Measurements from ENCODE around the gene DNM3. TPM values are rescaled to one million over a fixed set of nuclear protein-coding genes. Genes with fewer than 3 reads are reported as not detected.
A peak's percentile ranks its signal among the peaks of the same experiment; 100 is the strongest.

Gene DNM3
- total RNA-seq, 1 experiment from 2014 or later: 0.11 TPM

- BruUV-seq (replicated peaks): no TSS peak
- H3K4me3 ChIP-seq (ENCODE audit: low read depth, low read length): no peak overlapping the region
Observed at GRCh38 chr1:171845998-171846397, 4.7 kb downstream of the DNM3 start.

GRCh38 chr1:171849245-171849898 is 8.1 kb downstream of the DNM3 start:
- no peaks in the 10 kb centered on the region for H3K9me3 ChIP-seq
- peaks cover 11% of the 10 kb centered on the region for H3K27me3 Mint-ChIP-seq (ENCODE audit: insufficient read depth, unreplicated experiment)
- no TSS peak for BruUV-seq (replicated peaks)
- H3K36me3 Mint-ChIP-seq (ENCODE audit: insufficient read depth, unreplicated experiment): no peaks in the 10 kb centered on the region
- H3K27ac Mint-ChIP-seq (ENCODE audit: unreplicated experiment): no peak overlapping the region
- no peak for TF ChIP-seq CTCF (IDR thresholded peaks at IDR 0.05; ENCODE audit: insufficient read depth in 1 of 2, low read depth in 1 of 2, low read length in 1 of 2, severe bottlenecking in 1 of 2, unreplicated experiment in 1 of 2)
- no peaks in the 10 kb centered on the region for H3K4me1 Mint-ChIP-seq (ENCODE audit: low read depth, unreplicated experiment)
- no peak overlapping the region for H3K4me3 Mint-ChIP-seq (ENCODE audit: unreplicated experiment)
- POLR2A ChIA-PET: no interaction called here
- H3K4me3 ChIP-seq (ENCODE audit: low read depth, low read length): no peak overlapping the region
- intact Hi-C loops (cut with micrococcal nuclease; ENCODE audit: unreplicated experiment): no loop called here
- no peaks in the 10 kb centered on the region for H3K9me3 Mint-ChIP-seq (ENCODE audit: unreplicated experiment)
- CTCF ChIA-PET: no interaction called here
- no peaks in the 10 kb centered on the region for H3K36me3 ChIP-seq (ENCODE audit: control insufficient read depth, insufficient read depth, low read length)
- no peaks in the 10 kb centered on the region for H3K4me1 ChIP-seq
- DNase-seq: no peak
- no peaks in the 10 kb centered on the region for H3K27me3 ChIP-seq (replicated peaks; ENCODE audit: control insufficient read depth, insufficient read depth, low read length)

More at GRCh38 chr1:171845998-171846397, 4.7 kb downstream of the DNM3 start:
- H3K27me3 ChIP-seq (replicated peaks; ENCODE audit: control insufficient read depth, insufficient read depth, low read length): peaks cover 3% of the 10 kb centered on the region
- no peak for TF ChIP-seq CTCF (IDR thresholded peaks at IDR 0.05; ENCODE audit: insufficient read depth in 1 of 2, low read depth in 1 of 2, low read length in 1 of 2, severe bottlenecking in 1 of 2, unreplicated experiment in 1 of 2)
- no peaks in the 10 kb centered on the region for H3K9me3 Mint-ChIP-seq (ENCODE audit: unreplicated experiment)
- POLR2A ChIA-PET: no interaction called here
- H3K36me3 Mint-ChIP-seq (ENCODE audit: insufficient read depth, unreplicated experiment): no peaks in the 10 kb centered on the region
- no peaks in the 10 kb centered on the region for H3K36me3 ChIP-seq (ENCODE audit: control insufficient read depth, insufficient read depth, low read length)
- peaks cover 2% of the 10 kb centered on the region for H3K9me3 ChIP-seq
- H3K4me1 ChIP-seq: no peaks in the 10 kb centered on the region; the same call in 1 of the 2 replicates
- no peak overlapping the region for H3K27ac Mint-ChIP-seq (ENCODE audit: unreplicated experiment)
- peaks cover 21% of the 10 kb centered on the region for H3K27me3 Mint-ChIP-seq (ENCODE audit: insufficient read depth, unreplicated experiment)
- intact Hi-C loops (cut with micrococcal nuclease; ENCODE audit: unreplicated experiment): no loop called here
- peaks cover 7% of the 10 kb centered on the region for H3K4me1 Mint-ChIP-seq (ENCODE audit: low read depth, unreplicated experiment)
- H3K4me3 Mint-ChIP-seq (ENCODE audit: unreplicated experiment): no peak overlapping the region
- no peak for DNase-seq
- CTCF ChIA-PET: no interaction called here

- POLR2A ChIA-PET: no interaction called here
- H3K27me3 Mint-ChIP-seq (ENCODE audit: insufficient read depth, unreplicated experiment): peaks cover 10% of the 10 kb centered on the region
- no peaks in the 10 kb centered on the region for H3K4me1 Mint-ChIP-seq (ENCODE audit: low read depth, unreplicated experiment)
- H3K27me3 ChIP-seq (replicated peaks; ENCODE audit: control insufficient read depth, insufficient read depth, low read length): no peaks in the 10 kb centered on the region
- H3K36me3 ChIP-seq (ENCODE audit: control insufficient read depth, insufficient read depth, low read length): no peaks in the 10 kb centered on the region
- no peaks in the 10 kb centered on the region for H3K36me3 Mint-ChIP-seq (ENCODE audit: insufficient read depth, unreplicated experiment)
- H3K27ac Mint-ChIP-seq (ENCODE audit: unreplicated experiment): no peak overlapping the region
- no peaks in the 10 kb centered on the region for H3K9me3 Mint-ChIP-seq (ENCODE audit: unreplicated experiment)
- H3K4me3 Mint-ChIP-seq (ENCODE audit: unreplicated experiment): no peak overlapping the region
- no peaks in the 10 kb centered on the region for H3K9me3 ChIP-seq
- no peaks in the 10 kb centered on the region for H3K4me1 ChIP-seq
- DNase-seq: peak; percentile 36 to 51
- TF ChIP-seq CTCF (IDR thresholded peaks at IDR 0.05; ENCODE audit: insufficient read depth in 1 of 2, low read depth in 1 of 2, low read length in 1 of 2, severe bottlenecking in 1 of 2, unreplicated experiment in 1 of 2): peak in 1 of 2 experiments; percentile 42
- CTCF ChIA-PET: interaction anchor here (0.6 to 1.2 kb wide), 4 partner anchors 9 to 564 kb away, joined by 3 to 17 read pairs (median 4); no protein-coding TSS in a partner anchor
- intact Hi-C loops (cut with micrococcal nuclease; ENCODE audit: unreplicated experiment): loop anchor here (1.0 to 2.0 kb wide), 2 partner anchors 50 to 132 kb away; no protein-coding TSS in a partner anchor
- no TSS peak for BruUV-seq (replicated peaks)
- H3K4me3 ChIP-seq (ENCODE audit: low read depth, low read length): no peak overlapping the region
Observed at GRCh38 chr1:171850651-171851350, 9.5 kb downstream of the DNM3 start.

Measured in Caco-2 (cell line).